ENCODE data around the gene TMEM167B.

TMEM167B gene

DNA sequence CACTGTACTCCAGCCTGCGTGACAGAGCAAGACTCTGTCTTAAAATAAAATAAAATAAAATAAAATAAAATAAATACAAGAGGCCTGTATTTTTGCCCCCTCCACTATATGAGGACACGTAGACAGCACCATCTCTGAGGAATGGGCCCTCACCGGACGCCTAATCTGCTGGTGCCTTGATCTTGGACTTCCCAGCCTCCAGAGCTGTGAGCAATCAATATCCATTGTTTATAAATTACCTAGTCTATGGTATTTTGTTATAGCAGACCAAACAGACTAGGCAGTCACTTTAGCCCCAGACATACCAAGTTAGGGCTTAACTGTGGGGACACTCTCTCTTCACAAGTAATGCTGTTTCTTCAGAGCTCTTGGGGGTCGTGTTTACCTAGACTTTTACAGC is 29.8 kb downstream of the TMEM167B start:
- no peak overlapping the region for H3K27ac ChIP-seq (ENCODE audit: low read depth, low read length)
- H3K4me1 ChIP-seq (ENCODE audit: control insufficient read depth, low read length): peaks cover 8% of the 10 kb centered on the region
- no peaks in the 10 kb centered on the region for H3K9me2 ChIP-seq (replicated peaks; ENCODE audit: control insufficient read depth, low read length)
- no peaks in the 10 kb centered on the region for H4K20me1 ChIP-seq (ENCODE audit: control insufficient read depth, insufficient read depth, low read depth, low read length)
- no peaks in the 10 kb centered on the region for H3K9me3 ChIP-seq (ENCODE audit: control insufficient read depth, insufficient read depth, low read length)
- no peak overlapping the region for H3K4me3 ChIP-seq (ENCODE audit: low read length)
- TF ChIP-seq, protein P1, sequence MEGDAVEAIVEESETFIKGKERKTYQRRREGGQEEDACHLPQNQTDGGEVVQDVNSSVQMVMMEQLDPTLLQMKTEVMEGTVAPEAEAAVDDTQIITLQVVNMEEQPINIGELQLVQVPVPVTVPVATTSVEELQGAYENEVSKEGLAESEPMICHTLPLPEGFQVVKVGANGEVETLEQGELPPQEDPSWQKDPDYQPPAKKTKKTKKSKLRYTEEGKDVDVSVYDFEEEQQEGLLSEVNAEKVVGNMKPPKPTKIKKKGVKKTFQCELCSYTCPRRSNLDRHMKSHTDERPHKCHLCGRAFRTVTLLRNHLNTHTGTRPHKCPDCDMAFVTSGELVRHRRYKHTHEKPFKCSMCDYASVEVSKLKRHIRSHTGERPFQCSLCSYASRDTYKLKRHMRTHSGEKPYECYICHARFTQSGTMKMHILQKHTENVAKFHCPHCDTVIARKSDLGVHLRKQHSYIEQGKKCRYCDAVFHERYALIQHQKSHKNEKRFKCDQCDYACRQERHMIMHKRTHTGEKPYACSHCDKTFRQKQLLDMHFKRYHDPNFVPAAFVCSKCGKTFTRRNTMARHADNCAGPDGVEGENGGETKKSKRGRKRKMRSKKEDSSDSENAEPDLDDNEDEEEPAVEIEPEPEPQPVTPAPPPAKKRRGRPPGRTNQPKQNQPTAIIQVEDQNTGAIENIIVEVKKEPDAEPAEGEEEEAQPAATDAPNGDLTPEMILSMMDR (IDR thresholded peaks at IDR 0.05; ENCODE audit: low read depth, low read length, poor library complexity, severe bottlenecking): no peak
- TF ChIP-seq EZH2phosphoT487 (IDR thresholded peaks at IDR 0.05; ENCODE audit: borderline replicate concordance, low read length): no peak
- no peak overlapping the region for H3K4me2 ChIP-seq (ENCODE audit: low read length)
- no peaks in the 10 kb centered on the region for H3K36me3 ChIP-seq (ENCODE audit: control insufficient read depth, low read length)
- H3F3A ChIP-seq (ENCODE audit: control insufficient read depth, insufficient read depth): no peaks in the 10 kb centered on the region
- H3K79me2 ChIP-seq (ENCODE audit: control insufficient read depth, low read length): no peaks in the 10 kb centered on the region
- peaks cover 7% of the 10 kb centered on the region for H3K27me3 ChIP-seq (ENCODE audit: control insufficient read depth, low read length)

DNA sequence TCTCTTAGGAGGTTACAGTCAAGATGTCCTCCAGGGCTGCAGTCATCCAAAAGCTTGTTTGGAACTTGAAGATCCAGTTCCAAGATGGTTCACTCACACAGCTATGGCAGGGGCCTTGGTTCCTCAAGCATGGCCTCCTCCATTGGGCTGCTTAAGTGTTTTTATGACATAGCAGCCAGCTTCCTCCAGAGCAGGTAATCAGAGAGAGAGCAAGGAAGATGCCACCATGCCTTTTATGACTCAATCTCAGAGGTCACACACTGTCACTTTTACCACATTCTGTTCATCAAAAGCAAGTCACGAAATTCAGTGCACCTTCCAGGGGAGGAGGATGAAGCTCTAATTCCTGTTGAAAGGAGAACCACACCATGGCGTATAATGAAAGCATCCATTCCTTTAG is 40.5 kb downstream of the TMEM167B start:
- H3F3A ChIP-seq (ENCODE audit: control insufficient read depth, insufficient read depth): no peaks in the 10 kb centered on the region
- H4K20me1 ChIP-seq (ENCODE audit: control insufficient read depth, insufficient read depth, low read depth, low read length): no peaks in the 10 kb centered on the region
- no peak overlapping the region for H3K27ac ChIP-seq (ENCODE audit: low read depth, low read length)
- H3K36me3 ChIP-seq (ENCODE audit: control insufficient read depth, low read length): no peaks in the 10 kb centered on the region
- TF ChIP-seq, protein P1 (IDR thresholded peaks at IDR 0.05; ENCODE audit: low read depth, low read length, poor library complexity, severe bottlenecking): no peak
- no peak for TF ChIP-seq EZH2phosphoT487 (IDR thresholded peaks at IDR 0.05; ENCODE audit: borderline replicate concordance, low read length)
- H3K9me3 ChIP-seq (ENCODE audit: control insufficient read depth, insufficient read depth, low read length): no peaks in the 10 kb centered on the region
- no peak overlapping the region for H3K4me3 ChIP-seq (ENCODE audit: low read length)
- H3K9me2 ChIP-seq (replicated peaks; ENCODE audit: control insufficient read depth, low read length): no peaks in the 10 kb centered on the region
- H3K4me1 ChIP-seq (ENCODE audit: control insufficient read depth, low read length): peaks cover 14% of the 10 kb centered on the region
- no peaks in the 10 kb centered on the region for H3K79me2 ChIP-seq (ENCODE audit: control insufficient read depth, low read length)
- H3K4me2 ChIP-seq (ENCODE audit: low read length): no peak overlapping the region
- no peaks in the 10 kb centered on the region for H3K27me3 ChIP-seq (ENCODE audit: control insufficient read depth, low read length)

DNA sequence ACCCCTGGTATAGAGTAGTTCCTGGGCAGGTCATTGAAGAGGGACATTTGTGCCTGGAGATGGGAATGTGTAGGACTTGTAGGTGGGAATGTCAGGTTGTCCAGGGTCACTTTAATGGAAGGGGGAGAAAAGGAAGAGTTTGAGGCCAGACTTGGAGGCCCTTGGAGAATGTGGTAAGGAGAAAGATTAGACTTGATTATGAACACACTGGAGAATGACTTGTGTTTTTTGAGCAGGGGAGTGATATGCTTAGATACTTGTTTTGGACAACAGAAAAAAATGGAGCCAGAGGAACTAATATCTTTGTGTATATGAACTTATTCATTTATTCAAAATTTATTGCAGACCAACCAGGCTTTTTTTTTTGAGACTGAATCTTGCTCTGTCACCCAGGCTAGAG is 41.2 kb downstream of the TMEM167B start:
- Histone ChIP-seq H3K36me3 (ENCODE audit: control insufficient read depth, low read length) (no peaks in the 10 kb centered on the region), H3F3A (ENCODE audit: control insufficient read depth, insufficient read depth) (no peaks in the 10 kb centered on the region), H4K20me1 (ENCODE audit: control insufficient read depth, insufficient read depth, low read depth, low read length) (no peaks in the 10 kb centered on the region), H3K9me2 (replicated peaks; ENCODE audit: control insufficient read depth, low read length) (no peaks in the 10 kb centered on the region), H3K9me3 (ENCODE audit: control insufficient read depth, insufficient read depth, low read length) (no peaks in the 10 kb centered on the region), H3K4me3 (ENCODE audit: low read length) (no peak overlapping the region), H3K4me2 (ENCODE audit: low read length) (no peak overlapping the region), H3K27ac (ENCODE audit: low read depth, low read length) (no peak overlapping the region), H3K4me1 (ENCODE audit: control insufficient read depth, low read length) (peaks cover 14% of the 10 kb centered on the region), H3K79me2 (ENCODE audit: control insufficient read depth, low read length) (no peaks in the 10 kb centered on the region), H3K27me3 (ENCODE audit: control insufficient read depth, low read length) (no peaks in the 10 kb centered on the region)
- no peak for TF ChIP-seq EZH2phosphoT487 (IDR thresholded peaks at IDR 0.05; ENCODE audit: borderline replicate concordance, low read length)
- TF ChIP-seq, protein P1 (IDR thresholded peaks at IDR 0.05; ENCODE audit: low read depth, low read length, poor library complexity, severe bottlenecking): no peak

All from DOHH2 (cell line).